Activated T-cell treated with anti-CD3 and anti-CD28 coated beads, Interleukin-2, amount 50 U/mL, for 4 hours (primary cell): Measurements from ENCODE around the gene IKZF2. TPM values are rescaled to one million over a fixed set of nuclear protein-coding genes. Genes with fewer than 3 reads are reported as not detected.

Source experiments
- ATAC-seq, 2 donors: fragments of 200-7000 bp; cut with Tn5 transposase; one replicate each; pipeline ENCODE4 v1.10.0; 2021
- DNase-seq: peaks from one replicate; pipeline ENCODE4 v3.0.0-alpha.2; 2020
- H3K27me3 Mint-ChIP-seq: one replicate; pipeline ENCODE4 v1.8.0; 2021; ENCODE audit warnings: low read depth, mixed read lengths
- H3K36me3 Mint-ChIP-seq: one replicate; pipeline ENCODE4 v1.8.0; 2022; ENCODE audit warnings: mixed read lengths; ENCODE audit not compliant: insufficient read depth
- H3K4me1 Mint-ChIP-seq: one replicate; pipeline ENCODE4 v1.8.0; 2021; ENCODE audit warnings: low read depth, mixed read lengths
- H3K4me3 Mint-ChIP-seq: one replicate; pipeline ENCODE4 v1.8.0; 2021; ENCODE audit warnings: mild to moderate bottlenecking, moderate library complexity, mixed read lengths
- H3K9me3 Mint-ChIP-seq: one replicate; pipeline ENCODE4 v1.8.0; 2021; ENCODE audit warnings: mixed read lengths
- total RNA-seq, 3 donors: library from RNA; stranded (reverse); gene quantifications; one replicate each; pipeline ENCODE4 v1.2.1, GENCODE V29; 2021

The IKZF2 gene
- total RNA-seq, 3 donors from 2014 or later, result 8.0 to 11.2 (median 10.5) TPM

- Mint-ChIP-seq H3K9me3 (peaks cover 3% of the 10 kb centered on the region), H3K36me3 (peaks cover 2% of the 10 kb centered on the region), H3K4me1 (peaks cover 18% of the 10 kb centered on the region), H3K4me3 (no peak overlapping the region), H3K27me3 (no peaks in the 10 kb centered on the region)
- ATAC-seq (no peak), DNase-seq (no peak)
Observed at GRCh38 chr2:213020268-213020667, 131.1 kb downstream of the IKZF2 start.

DNA sequence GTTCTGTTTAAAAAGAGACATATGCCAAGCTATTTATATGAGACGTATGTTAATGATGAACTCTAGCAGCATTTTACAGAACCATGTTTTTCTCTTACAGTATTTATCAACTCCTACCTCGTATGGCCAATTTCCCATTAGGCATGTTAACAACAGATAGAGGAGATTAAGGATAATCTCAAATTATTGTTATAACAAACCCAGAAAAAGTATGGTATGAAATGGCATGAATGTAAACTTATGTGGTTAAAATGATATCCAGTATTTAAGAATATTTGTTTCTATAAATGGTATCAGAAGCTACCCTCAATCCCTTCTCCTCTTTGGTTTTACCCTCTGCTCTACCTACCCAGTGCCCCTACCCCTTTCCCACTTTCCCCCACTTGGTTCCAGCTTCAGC lies 132.0 kb downstream of the IKZF2 start:
- Mint-ChIP-seq H3K4me1 (peaks cover 20% of the 10 kb centered on the region), H3K36me3 (peaks cover 2% of the 10 kb centered on the region), H3K4me3 (no peak overlapping the region), H3K9me3 (peaks cover 3% of the 10 kb centered on the region), H3K27me3 (no peaks in the 10 kb centered on the region)
- DNase-seq (no peak), ATAC-seq (no peak)

DNA sequence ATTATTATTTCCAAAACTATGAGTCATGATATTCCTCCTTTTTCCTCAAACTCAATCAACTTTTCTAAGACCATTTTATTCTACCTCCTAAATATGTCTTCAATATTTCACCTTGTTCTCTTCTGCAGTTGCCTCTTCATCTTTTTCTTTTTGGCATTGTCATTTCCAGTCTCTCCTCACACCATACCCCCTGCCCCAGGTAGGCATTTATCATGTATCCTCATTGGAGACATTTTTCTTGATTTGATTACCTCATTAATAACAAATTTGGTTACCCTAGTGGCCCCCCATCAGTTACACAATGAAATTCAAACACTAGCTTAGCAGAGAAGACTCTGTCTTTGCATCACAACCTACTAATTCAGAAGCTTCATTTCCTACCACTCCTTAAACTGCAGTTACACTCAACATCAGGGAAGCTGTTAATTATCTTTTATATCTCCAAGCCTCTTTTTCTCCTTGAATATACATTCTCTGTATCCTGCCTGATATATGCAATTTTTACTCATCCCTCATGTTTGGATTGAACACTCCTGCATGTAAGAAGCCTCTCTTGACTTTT lies 133.0 kb downstream of the IKZF2 start:
- no peaks in the 10 kb centered on the region for H3K27me3 Mint-ChIP-seq
- ATAC-seq (no peak), DNase-seq (no peak)
- no peak overlapping the region for H3K4me3 Mint-ChIP-seq
- peaks cover 3% of the 10 kb centered on the region for H3K9me3 Mint-ChIP-seq
- peaks cover 20% of the 10 kb centered on the region for H3K4me1 Mint-ChIP-seq
- peaks cover 2% of the 10 kb centered on the region for H3K36me3 Mint-ChIP-seq

GRCh38 chr2:213017404-213017803 lies 134.0 kb downstream of the IKZF2 start:
- Mint-ChIP-seq H3K4me3 (no peak overlapping the region), H3K27me3 (no peaks in the 10 kb centered on the region)
- no peak for ATAC-seq

GRCh38 chr2:213016984-213017351 lies 134.4 kb downstream of the IKZF2 start:
- Mint-ChIP-seq H3K4me1 (peaks cover 14% of the 10 kb centered on the region), H3K4me3 (no peak overlapping the region), H3K36me3 (peaks cover 2% of the 10 kb centered on the region), H3K9me3 (peaks cover 3% of the 10 kb centered on the region), H3K27me3 (no peaks in the 10 kb centered on the region)
- no peak for ATAC-seq
- no peak for DNase-seq

More at GRCh38 chr2:213017404-213017803, 134.0 kb downstream of the IKZF2 start:
- no peak for DNase-seq
- H3K9me3 Mint-ChIP-seq, result peaks cover 3% of the 10 kb centered on the region
- peaks cover 17% of the 10 kb centered on the region for H3K4me1 Mint-ChIP-seq
- peaks cover 2% of the 10 kb centered on the region for H3K36me3 Mint-ChIP-seq

DNA sequence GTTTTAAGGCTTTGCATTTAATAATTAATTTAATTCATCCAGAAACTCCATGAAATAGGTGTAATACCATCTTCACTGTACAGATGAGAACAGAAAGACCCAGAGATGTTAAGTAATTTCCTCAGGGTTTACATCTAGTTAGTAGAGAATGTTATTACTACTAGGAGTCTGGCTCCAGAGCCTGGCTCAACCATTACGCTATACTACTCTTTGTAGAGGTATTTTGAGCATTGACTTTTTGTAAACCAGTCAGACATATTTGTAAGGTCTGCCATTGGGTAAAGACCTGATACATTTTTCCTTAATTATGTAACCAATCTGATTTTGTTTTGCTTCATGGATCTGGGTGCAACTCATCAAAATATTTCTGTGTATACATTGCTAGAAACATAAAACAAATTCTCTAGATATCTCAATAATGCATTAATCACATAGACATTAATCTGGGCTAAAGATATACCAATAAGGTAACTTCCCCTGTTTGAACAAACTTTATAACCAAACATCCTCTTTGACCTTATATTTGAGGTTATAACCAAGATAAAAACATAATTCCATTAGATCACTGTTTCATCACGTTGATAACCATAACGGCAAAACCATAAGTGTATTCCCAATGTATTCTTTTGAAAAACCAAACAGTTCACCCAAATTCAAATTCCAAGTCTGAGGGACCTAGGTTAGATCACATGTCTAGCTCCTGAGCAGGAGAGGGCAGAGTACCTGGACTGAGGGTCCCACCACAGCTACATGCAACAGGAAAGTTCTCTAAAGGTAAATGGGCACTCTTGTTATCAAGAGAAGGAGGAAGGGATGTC lies 135.0 kb downstream of the IKZF2 start:
- peaks cover 2% of the 10 kb centered on the region for H3K9me3 Mint-ChIP-seq
- peaks cover 1% of the 10 kb centered on the region for H3K36me3 Mint-ChIP-seq
- H3K4me1 Mint-ChIP-seq, result peaks cover 9% of the 10 kb centered on the region
- H3K27me3 Mint-ChIP-seq, result no peaks in the 10 kb centered on the region
- no peak for DNase-seq
- H3K4me3 Mint-ChIP-seq, result no peak overlapping the region
- no peak for ATAC-seq

- Mint-ChIP-seq H3K27me3 (no peaks in the 10 kb centered on the region), H3K4me3 (no peak overlapping the region), H3K36me3 (no peaks in the 10 kb centered on the region), H3K9me3 (no peaks in the 10 kb centered on the region), H3K4me1 (peaks cover 8% of the 10 kb centered on the region)
- ATAC-seq, result peak; percentile 77 to 83
- DNase-seq, result no peak
Observed at GRCh38 chr2:213015387-213016165, 135.8 kb downstream of the IKZF2 start.

DNA sequence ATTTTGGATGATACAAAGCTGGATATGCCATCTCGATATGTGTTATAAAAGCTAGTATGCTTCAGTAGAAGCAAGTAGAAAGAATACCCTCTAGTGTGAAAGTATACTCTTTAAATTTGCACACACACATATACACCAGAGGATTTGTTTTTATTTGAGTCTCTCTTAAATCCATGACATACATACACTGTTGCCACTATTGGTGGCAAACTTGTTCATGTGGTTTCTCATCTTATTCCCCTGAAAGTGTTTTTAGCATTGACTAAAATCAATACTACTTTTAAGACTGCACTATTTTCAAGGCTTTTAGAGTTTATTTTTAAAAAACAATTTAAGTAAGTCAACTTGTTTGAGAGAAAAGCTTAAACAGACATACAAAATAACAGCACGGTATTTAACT lies 137.4 kb downstream of the IKZF2 start:
- DNase-seq (no peak), ATAC-seq (no peak)
- H3K4me1 Mint-ChIP-seq, result peaks cover 8% of the 10 kb centered on the region
- no peak overlapping the region for H3K4me3 Mint-ChIP-seq
- H3K27me3 Mint-ChIP-seq, result no peaks in the 10 kb centered on the region
- H3K36me3 Mint-ChIP-seq, result no peaks in the 10 kb centered on the region
- H3K9me3 Mint-ChIP-seq, result no peaks in the 10 kb centered on the region

GRCh38 chr2:213011505-213011904 lies 139.9 kb downstream of the IKZF2 start:
- DNase-seq (no peak), ATAC-seq (no peak)
- Mint-ChIP-seq H3K36me3 (no peaks in the 10 kb centered on the region), H3K4me3 (no peak overlapping the region), H3K27me3 (no peaks in the 10 kb centered on the region), H3K9me3 (no peaks in the 10 kb centered on the region), H3K4me1 (peaks cover 5% of the 10 kb centered on the region)

- no peak for ATAC-seq
- Mint-ChIP-seq H3K9me3 (no peaks in the 10 kb centered on the region), H3K4me1 (peaks cover 2% of the 10 kb centered on the region)
Observed at GRCh38 chr2:213010106-213010779, 141.2 kb downstream of the IKZF2 start.

DNA sequence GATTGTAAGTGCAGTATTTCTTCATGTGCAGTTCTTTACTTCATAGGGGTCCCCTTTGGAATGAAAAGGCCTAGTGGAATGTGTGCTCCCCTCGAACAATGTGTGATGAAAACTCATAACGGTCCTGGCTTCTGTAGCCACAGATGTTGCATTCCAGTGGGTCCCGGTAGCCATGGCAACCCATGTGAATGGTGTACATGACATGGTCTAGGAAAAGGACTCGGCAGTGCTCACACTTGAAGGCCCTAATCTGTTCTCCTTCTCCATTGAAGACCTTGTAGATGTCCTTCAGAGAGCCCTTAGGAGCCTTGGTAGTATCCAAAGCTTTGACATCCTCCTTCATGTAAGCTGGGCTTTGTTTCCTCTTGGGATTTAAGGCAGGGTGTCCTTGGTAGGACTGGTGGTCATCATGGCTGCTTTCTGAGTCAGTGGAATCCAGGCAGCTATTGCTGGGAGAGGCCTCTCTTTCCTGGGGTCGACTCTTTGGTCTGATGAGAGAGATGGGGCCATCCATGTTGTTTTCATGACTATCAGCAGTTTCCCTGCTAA lies 144.0 kb downstream of the IKZF2 start:
- H3K27me3 Mint-ChIP-seq, result no peaks in the 10 kb centered on the region
- no peak for DNase-seq
- H3K4me1 Mint-ChIP-seq, result peaks cover 3% of the 10 kb centered on the region
- H3K4me3 Mint-ChIP-seq, result no peak overlapping the region
- ATAC-seq, result no peak
- H3K9me3 Mint-ChIP-seq, result no peaks in the 10 kb centered on the region
- no peaks in the 10 kb centered on the region for H3K36me3 Mint-ChIP-seq

More at GRCh38 chr2:213010106-213010779, 141.2 kb downstream of the IKZF2 start:
- Mint-ChIP-seq H3K36me3 (no peaks in the 10 kb centered on the region), H3K4me3 (no peak overlapping the region), H3K27me3 (no peaks in the 10 kb centered on the region)
- no peak for DNase-seq

DNA sequence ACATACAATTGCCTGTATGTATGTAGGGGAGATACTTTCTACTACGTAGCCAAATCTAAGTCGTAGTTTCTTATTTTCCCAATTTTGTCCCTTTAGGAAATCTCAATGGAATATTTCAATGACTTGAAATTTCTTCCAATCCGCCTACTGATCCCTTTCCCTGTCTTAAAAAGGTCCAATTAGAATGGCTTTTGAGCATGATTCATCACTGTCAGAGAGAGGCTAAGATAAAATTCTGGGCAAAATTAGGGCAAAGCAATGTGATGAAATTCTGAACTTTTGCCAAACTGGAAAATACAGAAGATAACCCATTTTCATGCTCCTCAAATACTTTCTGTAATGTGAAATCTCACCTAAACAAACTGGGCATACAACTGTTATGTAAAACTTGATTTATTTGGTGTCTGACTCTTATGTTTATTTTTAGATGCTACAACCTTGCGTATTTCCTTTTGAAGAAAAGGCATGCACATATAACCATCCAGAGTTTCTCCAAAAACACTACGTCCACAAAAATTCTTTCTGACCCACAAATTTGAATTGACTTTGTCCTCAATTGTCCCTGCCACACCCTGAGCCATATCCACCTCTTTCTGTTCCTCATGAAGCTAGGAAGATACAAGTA lies 147.1 kb downstream of the IKZF2 start:
- no peak overlapping the region for H3K4me3 Mint-ChIP-seq
- H3K27me3 Mint-ChIP-seq, result no peaks in the 10 kb centered on the region
- H3K4me1 Mint-ChIP-seq, result peaks cover 9% of the 10 kb centered on the region
- no peaks in the 10 kb centered on the region for H3K36me3 Mint-ChIP-seq
- no peaks in the 10 kb centered on the region for H3K9me3 Mint-ChIP-seq
- ATAC-seq (no peak), DNase-seq (no peak)

DNA sequence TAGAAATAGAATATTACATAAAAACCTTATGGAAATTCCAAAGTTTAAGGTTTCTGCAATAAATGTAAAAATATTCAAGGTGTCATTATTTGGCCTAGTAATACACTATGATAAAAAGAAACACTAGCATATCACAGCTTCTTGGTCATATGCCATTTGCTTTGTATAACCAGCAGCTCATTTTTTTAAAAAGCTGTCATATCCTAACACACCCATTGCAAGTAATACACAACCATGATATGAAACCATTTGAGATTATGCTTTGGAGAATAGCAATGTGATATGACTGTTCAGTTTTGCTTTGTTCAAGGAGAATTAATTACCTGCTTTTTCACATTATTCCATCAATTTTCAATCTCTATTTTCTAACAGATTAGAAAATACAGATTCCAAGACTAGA lies 149.0 kb downstream of the IKZF2 start:
- ATAC-seq, result no peak
- no peak for DNase-seq
- Mint-ChIP-seq H3K4me1 (peaks cover 9% of the 10 kb centered on the region), H3K9me3 (no peaks in the 10 kb centered on the region), H3K36me3 (no peaks in the 10 kb centered on the region), H3K4me3 (no peak overlapping the region), H3K27me3 (no peaks in the 10 kb centered on the region)
